Upper lobe of left lung (tissue), 6 donors: Measurements from ENCODE around the gene NEDD8. TPM values are rescaled to one million over a fixed set of nuclear protein-coding genes. Genes with fewer than 3 reads are reported as not detected.

ENCODE experiments used
- ATAC-seq, 2 donors: fragments of 200-7000 bp; cut with Tn5 transposase; one replicate each; pipeline ENCODE4 v1.9.1; 2022; ENCODE audit warnings: mild to moderate bottlenecking in 2 of 2, moderate library complexity in 2 of 2; ENCODE audit not compliant: low FRiP score in 2 of 2
- DNase-seq, 2 donors: peaks; one replicate each; pipeline ENCODE4 v3.0.0-alpha.2; 2019 to 2020
- H3K27ac ChIP-seq, 4 donors: fragments of 200-600 bp; sonication (generic); one replicate each; pipeline ENCODE4 v1.5.1; 2016 to 2019
- H3K27me3 ChIP-seq, 4 donors: fragments of 200-600 bp; sonication (generic); one replicate each; pipeline ENCODE4 v1.5.1; 2017 to 2019
- H3K36me3 ChIP-seq, 4 donors: fragments of 200-600 bp; sonication (generic); one replicate each; pipeline ENCODE4 v1.5.1; 2016 to 2019
- H3K4me1 ChIP-seq, 4 donors: fragments of 200-600 bp; sonication (generic); one replicate each; pipeline ENCODE4 v1.5.1; 2018 to 2019
- H3K4me3 ChIP-seq, 4 donors: fragments of 200-600 bp; sonication (generic); one replicate each; pipeline ENCODE4 v1.5.1; 2017 to 2019; ENCODE audit warnings: mild to moderate bottlenecking in 2 of 4, moderate library complexity in 1 of 4
- H3K9me3 ChIP-seq, 4 donors: fragments of 200-600 bp; sonication (generic); one replicate each; pipeline ENCODE4 v1.5.1; 2018 to 2019
- CTCF ChIP-seq, 6 experiments: fragments of 450-650 bp in 4 of 6; fragments of 200-600 bp in 2 of 6; sonication (generic) in 2 of 6; IDR thresholded peaks; one replicate each; pipeline ENCODE4 v1.5.1; 2016 to 2019; ENCODE audit warnings: antibody characterized with exemption in 6 of 6
- EP300 ChIP-seq, 4 donors: sonication (generic); formaldehyde crosslinking; IDR thresholded peaks; one replicate each; pipeline ENCODE4 v1.5.1; 2017; ENCODE audit warnings: antibody characterized with exemption in 4 of 4, control low read depth in 2 of 4
- POLR2A ChIP-seq, 4 donors: fragments of 450-650 bp; IDR thresholded peaks; one replicate each; pipeline ENCODE4 v1.5.1; 2016 to 2017; ENCODE audit warnings: antibody characterized with exemption in 4 of 4, mild to moderate bottlenecking in 2 of 4
- POLR2AphosphoS5 ChIP-seq, 2 donors: sonication (generic); formaldehyde crosslinking; IDR thresholded peaks; one replicate each; pipeline ENCODE4 v1.5.1; 2017; ENCODE audit warnings: antibody characterized with exemption in 2 of 2
- WGBS, 2 donors: methylation state at CpG; one replicate each; pipeline ENCODE4 v1.1.5; 2017 to 2018; 5-methylcytosine and 5-hydroxymethylcytosine counted together
- total RNA-seq, 6 donors: library from RNA; depleted of rRNA in 4 of 6; stranded (reverse); fragments of >200 nt in 4 of 6; gene quantifications; one replicate each; pipeline versions ENCODE4 v1.1.0 to v1.2.1, GENCODE V29; 2016 to 2021
- donor health status: DM: no; HTN: no; CAD: no; lungs with moderate emphysema.
- donor health status: DM: no; HTN: yes; CAD: no; lungs with severe emphysema.

NEDD8 gene
- total RNA-seq, 6 donors from 2014 or later, result 39.8 to 144 (median 121) TPM

DNA sequence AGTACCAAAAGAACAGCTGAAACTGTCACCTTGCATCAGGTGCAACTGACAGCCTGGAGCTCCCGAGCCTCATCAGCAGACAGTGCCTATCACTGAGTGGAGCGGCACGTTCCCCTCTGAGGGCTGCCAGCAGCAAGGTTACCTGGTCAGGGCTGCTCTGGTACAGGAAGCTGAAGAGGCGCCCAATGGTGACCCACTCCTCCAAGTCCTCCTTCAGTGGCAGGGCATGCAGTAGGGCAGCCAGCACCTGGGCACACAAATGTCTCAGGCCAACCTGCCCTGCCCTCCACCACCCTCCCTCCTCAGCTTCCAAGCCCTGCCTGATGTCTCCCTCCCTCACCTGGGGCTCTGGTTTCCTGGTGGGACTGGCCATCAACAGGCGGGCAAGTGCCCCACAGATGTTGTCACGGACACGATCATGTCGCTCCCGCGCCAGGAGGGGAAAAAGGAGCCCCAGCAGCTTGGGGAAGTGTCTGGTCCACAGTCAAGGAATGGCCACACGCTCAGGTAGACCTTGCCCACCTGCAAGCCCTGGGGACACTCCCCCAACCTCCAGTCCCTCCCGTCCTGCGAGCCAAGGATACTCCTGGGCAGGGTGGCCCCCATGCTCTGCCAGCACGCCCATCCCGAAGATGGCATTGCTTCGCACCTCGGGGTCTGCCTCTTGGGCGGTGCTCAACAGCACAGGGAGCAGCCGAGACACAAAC lies 50.6 kb downstream of the NEDD8 start:
- Histone ChIP-seq H3K4me1 (no peaks in the 10 kb centered on the region), H3K27me3 (no peaks in the 10 kb centered on the region), H3K4me3 (no peak overlapping the region), H3K27ac (no peak overlapping the region), H3K9me3 (no peaks in the 10 kb centered on the region), H3K36me3 (peaks cover 14 to 99% (median 94%) of the 10 kb centered on the region in 4 donors)
- DNase-seq, result peak in 1 of 2 donors; percentile 62
- WGBS, 2 donors, result 89 to 91% methylated on average over 7 to 18 of the region's 19 CpGs
- ATAC-seq, result no peak
- no peak for TF ChIP-seq POLR2AphosphoS5 (IDR thresholded peaks at IDR 0.05)
- no peak for TF ChIP-seq CTCF (IDR thresholded peaks at IDR 0.05)
- no peak for TF ChIP-seq POLR2A (IDR thresholded peaks at IDR 0.05)
- no peak for TF ChIP-seq EP300 (IDR thresholded peaks at IDR 0.05)

- Histone ChIP-seq H3K27ac (no peak overlapping the region), H3K36me3 (peaks cover 14 to 98% (median 91%) of the 10 kb centered on the region in 4 donors), H3K27me3 (no peaks in the 10 kb centered on the region), H3K4me3 (no peak overlapping the region), H3K9me3 (no peaks in the 10 kb centered on the region), H3K4me1 (no peaks in the 10 kb centered on the region)
- 89 to 90% methylated on average over 17 to 18 of the region's 18 CpGs for WGBS, 2 donors
- ATAC-seq (peak in 1 of 2 donors; percentile 44), DNase-seq (no peak)
- no peak for TF ChIP-seq POLR2A (IDR thresholded peaks at IDR 0.05)
Measured at GRCh38 chr14:24179961-24180796, 52.0 kb downstream of the NEDD8 start.

DNA sequence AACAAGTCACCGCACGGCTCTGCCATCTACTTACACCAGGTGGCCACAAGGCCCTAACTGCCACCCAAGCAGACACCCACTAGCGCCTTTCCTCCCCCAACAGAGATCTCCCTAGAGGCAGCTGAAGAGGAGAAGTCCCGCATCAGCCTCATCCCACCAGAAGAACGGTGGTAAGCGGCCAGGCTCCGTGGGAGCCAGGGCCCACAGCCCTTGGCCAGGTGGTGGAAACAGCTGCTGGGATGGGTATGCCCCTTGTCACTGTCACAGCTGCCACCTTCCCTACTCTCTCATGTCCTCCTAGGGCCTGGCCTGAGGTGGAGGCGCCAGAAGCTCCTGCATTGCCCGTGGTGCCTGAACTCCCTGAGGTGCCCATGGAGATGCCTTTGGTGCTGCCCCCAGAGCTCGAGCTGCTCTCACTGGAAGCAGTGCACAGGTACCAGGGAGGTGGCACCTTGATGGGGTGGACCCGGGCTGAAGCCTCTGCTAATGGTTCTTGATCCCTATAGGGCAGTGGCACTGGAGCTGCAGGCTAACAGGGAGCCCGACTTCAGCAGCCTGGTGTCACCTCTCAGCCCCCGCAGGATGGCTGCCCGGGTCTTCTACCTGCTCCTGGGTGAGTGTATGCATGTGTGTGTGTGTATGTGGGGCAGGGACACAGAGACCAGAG lies 52.7 kb downstream of the NEDD8 start:
- 90 to 91% methylated on average over 6 to 13 of the region's 14 CpGs for WGBS, 2 donors
- Histone ChIP-seq H3K4me3 (no peak overlapping the region), H3K27ac (no peak overlapping the region), H3K4me1 (no peaks in the 10 kb centered on the region), H3K27me3 (no peaks in the 10 kb centered on the region), H3K9me3 (no peaks in the 10 kb centered on the region), H3K36me3 (peaks cover 14 to 95% (median 88%) of the 10 kb centered on the region in 4 donors)
- no peak for TF ChIP-seq CTCF (IDR thresholded peaks at IDR 0.05)
- DNase-seq (no peak), ATAC-seq (no peak)

DNA sequence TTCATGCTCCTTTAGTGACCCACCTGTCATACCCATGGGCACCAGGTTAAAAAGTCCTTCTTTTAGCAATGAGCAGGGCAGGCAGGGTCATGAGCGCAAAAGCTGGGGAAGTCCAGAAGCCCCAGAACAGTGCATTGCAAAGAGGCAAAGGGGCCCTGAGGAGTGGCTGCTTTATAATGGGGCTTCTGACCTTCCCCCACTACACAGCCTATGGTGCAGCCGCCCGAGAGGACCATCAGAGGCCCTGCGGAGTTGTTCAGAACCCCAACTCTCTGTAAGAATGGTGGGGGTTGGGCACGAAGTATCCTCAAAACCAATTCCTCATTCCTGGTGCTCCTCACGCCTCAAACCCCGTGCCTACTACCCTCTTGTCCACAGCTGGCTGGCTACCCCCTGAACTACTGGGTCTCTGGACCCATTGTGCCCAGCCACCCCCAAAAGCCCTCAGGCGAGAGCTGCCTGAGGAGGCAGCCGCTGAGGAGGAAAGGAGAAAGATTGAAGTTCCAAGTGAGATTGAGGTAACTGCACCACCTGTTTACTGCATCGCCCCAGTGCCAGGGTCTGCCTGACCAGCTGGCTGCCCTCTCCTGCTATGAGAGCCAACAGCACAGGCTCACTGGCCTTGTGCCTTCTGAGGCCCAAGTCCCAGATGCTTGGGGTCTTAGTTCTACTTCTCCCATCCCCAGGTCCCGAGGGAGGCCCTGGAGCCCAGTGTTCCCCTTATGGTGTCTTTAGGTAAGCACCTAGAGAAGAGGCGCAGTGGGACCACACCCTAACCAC lies 53.6 kb downstream of the NEDD8 start:
- TF ChIP-seq EP300 (IDR thresholded peaks at IDR 0.05) (no peak), POLR2AphosphoS5 (IDR thresholded peaks at IDR 0.05) (no peak), POLR2A (IDR thresholded peaks at IDR 0.05) (no peak), CTCF (IDR thresholded peaks at IDR 0.05) (no peak)
- H3K4me3 ChIP-seq, result no peak overlapping the region
- WGBS, 2 donors, result 85 to 90% methylated on average over 10 to 12 of the region's 12 CpGs
- DNase-seq, result no peak
- H3K36me3 ChIP-seq, result peaks cover 14 to 89% (median 83%) of the 10 kb centered on the region in 4 donors
- H3K27me3 ChIP-seq, result no peaks in the 10 kb centered on the region
- no peaks in the 10 kb centered on the region for H3K9me3 ChIP-seq
- no peak for ATAC-seq
- no peak overlapping the region for H3K27ac ChIP-seq
- H3K4me1 ChIP-seq, result no peaks in the 10 kb centered on the region
